Middle frontal gyrus (tissue), 1 donor: ENCODE results near the gene CUL5.

Source experiments
- DNase-seq: peaks from one replicate; pipeline ENCODE4 v3.0.0-alpha.2; 2015; ENCODE audit warnings: low spot score; ENCODE audit errors: extremely low spot score

CUL5 gene

DNA sequence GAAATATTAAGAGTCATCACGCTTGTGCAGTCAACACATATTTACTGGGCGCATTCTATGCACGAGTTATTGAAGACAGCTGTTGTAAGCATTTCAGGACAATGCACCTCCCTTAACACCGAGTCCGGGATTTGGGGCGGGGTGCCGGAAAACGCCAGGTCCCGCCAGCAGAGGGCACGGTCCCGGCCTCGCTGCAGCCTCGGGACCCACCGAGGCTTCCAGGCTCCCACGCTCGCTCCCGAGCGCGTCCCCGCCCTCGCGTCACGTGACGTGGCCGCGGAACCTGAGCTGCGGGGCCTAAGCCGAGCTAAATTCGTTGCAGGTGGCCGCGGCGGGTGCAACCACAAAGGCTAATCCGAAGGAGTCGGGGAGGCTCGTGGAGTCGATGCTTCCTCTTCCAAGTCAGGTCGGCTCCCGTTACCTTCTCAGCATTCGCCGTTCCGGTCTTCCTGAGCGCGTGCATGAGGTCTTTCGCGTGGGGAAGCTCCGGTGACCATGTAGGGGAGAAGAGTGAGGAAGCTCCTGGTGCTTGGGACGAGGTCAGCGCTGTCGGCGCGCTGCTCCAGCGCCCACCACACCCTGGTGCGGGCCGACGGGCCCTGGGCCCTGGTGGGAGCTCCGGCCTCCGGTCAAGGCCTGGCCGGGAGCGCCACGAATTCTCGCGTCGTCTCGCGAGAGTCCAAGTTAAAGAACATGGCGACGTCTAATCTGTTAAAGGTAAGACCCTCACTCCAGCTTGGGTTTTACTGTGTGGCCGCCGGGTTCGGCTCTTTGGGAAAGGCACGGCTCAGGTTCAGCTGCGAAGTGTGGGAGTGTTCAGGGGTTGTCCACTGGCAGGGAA is at the start of gene CUL5:
Gene CUL5, plus strand, starts transcription at position 243 of the 841 bp plus-strand sequence. Its CDS starts 451 bp downstream, at position 694.
- peak; percentile 78 for DNase-seq

DNA sequence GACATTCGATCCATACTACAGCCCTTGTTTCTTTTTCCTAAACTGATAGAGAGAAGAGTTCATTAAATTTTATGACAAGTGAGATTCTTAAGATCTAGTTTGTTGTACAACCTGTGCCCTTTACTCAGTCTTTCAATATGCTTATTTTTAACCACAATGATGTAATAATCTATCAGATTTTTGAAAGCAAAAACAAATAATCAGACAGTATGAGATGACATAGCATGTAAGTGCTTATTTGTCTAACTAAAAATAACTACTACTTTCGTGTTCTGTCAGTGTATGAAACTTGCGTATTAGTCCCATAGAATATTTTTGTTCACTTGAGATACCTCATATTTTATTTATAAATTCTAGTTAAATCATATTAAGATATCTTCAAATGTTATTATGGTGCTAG is 47.2 kb upstream of the CUL5 start:
- no peak for DNase-seq

DNA sequence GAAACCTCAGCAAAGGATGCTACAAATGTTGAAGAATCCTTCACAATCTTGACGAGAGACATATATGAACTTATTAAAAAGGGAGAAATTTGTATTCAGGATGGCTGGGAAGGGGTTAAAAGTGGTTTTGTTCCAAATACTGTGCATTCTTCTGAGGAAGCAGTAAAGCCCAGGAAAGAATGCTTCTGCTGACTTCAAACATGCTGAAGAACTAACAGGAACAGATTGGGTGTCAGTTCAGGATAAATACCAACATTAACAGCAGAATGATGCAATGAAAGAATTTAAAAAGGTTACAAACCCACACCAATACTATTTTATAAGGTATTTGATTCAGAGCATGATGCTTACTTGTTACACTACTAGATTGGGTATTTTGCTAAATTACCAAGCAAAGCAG is 46.5 kb upstream of the CUL5 start:
- no peak for DNase-seq

DNA sequence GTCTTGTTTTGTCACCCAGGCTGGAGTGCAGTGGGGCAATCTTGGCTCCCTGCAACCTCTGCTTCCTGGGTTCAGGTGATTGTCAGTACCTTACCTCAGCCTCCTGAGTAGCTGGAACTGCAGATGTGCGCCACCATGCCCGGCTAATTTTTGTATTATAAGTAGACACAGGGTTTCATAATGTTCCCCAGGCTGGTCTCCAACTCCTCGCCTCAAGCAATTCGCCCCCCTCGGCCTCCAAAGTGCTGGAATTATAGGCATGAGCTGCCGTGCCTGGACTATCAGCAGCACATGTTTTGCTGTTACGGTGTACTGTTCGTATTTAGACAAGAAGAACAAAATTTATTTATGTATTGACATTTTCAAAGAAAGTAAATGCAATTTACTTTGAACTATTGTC is 45.6 kb upstream of the CUL5 start:
- no peak for DNase-seq

DNA sequence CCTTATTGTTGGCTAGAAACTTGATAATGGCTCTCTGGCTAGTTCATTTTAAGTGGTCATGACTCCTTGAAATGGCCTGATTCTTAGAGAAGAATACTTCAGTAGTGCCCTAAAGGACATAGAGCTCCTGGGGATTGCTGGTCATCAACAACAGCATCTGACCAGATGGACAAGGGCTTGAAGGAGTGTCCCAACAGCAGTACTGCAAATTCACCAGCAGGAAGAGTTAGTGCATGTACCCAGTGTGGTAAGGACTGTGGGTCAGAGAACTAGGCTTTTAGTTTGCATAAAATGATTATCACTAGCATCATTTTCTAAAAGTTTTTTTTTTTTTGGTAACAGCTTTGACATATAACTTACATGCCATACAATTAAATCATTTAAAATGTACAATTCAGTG is 39.5 kb upstream of the CUL5 start:
- no peak for DNase-seq

DNA sequence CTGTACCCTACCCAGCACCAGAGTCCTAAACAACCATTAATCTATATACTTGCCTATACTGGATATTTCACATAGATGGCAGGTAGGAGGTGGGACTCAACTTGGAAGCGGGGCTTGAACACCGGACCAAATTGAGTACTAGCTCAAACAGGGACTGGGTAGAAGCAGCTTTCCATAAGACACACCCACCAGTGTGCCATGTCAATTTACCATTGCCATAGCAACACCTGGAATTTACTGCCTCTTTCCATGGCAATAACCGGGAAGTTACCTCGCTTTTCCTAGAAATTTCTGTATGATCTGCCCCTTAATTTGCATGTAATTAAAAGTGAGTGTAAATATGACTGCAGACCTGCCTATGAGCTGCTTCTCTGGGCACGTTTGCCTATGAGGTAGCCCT is 38.6 kb upstream of the CUL5 start:
- no peak for DNase-seq

DNA sequence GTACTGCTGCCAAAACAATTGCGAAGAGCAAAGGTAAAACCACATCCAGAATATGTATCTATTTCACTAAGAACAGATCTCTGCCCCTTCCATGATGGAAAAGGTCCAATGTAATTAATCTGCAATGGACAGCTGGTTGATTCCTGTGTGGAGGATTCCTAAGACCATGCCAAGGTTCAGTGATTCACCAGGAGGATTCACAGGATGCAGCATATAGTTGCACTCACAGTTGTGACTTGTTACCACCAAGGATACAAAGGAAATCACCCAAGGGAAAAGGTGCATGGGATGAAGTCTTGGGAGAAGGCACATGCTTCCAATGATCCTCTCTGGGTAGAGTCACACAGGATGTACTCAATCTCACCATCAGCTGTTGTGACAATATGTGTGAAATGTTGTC is 35.1 kb upstream of the CUL5 start:
- no peak for DNase-seq

DNA sequence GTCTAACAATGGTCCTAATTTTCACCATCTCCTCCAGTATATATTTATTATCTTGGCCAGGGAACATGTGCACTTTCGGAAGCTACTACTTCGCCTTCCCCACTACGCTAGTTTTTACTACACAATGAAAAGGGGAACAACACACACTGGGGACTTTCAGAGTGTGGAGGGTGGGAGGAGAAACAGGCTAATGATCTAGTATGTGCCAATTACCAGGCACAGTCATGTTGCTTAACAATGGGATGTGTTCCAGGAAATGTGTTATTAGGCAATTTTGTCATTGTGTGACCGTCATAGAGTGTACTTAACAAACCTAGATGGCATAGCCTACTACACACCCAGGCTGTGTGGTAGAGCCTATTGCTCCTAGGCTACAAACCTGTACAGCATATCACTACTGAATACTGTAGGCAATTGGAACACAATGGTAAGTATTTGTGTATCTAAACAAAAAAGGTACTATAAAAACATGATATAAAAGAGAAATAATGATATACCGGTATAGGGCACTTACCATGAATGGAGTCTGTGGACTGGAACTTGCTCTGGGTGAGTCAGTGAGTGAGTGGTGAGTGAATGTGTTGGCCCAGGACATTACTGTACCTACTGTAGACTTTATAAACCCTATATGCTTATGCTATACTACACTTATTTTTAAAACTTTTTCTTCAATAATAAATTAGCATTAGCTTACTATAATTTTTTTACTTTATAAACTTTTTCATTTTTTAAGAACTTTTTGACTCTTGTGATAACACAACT is 20.1 kb upstream of the CUL5 start:
- no peak for DNase-seq

DNA sequence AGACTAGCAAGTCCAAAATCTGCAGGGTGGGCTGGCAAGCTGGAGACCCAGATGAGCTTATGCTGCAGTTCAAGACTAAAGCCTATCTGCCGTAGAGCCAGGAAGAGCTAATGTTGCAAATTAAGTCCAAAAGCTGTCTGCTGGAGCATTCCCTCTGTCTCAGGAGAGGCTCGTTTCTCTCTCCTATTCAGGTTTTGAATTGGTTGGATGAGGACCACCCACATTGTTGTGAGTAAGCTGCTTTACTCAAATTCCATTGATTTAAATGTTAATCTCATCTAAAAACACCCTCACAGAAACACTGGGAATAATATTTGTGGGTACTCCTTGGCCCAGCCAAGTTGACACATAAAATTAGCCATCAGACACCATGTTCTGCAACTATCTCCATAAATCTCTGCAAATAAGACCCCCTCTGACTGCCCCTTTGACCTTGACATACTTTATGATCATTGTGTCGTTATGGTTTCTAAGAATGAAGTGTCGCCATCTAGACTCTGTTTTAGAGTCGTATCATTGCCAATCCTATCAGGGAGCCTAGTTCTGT is 16.8 kb upstream of the CUL5 start:
- DNase-seq = no peak

DNA sequence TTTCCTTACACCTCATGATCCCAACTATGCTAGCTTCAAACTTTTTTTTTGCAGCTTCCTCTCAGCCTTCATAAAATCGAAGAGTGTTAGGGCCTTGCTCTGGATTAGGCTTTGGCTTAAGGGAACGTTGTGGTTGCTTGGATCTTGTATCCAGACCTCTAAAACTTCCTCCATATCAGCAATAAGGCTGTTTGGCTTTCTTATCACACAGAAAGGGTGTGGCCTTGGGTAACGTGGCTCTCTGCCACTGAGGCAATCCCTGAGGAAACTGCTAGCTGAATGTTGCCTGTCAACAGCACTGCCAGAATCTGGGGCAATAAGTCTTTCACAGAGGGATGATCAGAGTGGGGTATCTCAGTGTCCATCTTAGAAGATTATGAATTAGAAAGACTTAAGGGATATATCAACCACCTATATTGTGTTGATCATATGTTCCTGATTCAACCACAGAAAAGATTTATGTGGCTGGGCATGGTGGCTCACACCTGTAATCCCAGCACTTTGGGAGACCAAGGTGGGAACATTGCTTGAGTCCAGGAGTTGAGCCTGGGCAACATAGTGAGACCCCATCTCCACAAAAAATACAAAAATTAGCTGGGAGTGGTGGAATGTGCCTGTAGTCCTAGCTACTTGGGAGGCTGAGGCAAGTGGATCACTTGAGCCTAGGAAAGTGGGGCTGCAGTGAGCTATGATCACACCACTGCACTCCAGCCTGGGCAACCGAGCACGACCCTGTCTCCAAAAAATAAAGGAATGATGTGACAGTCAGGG is 12.5 kb upstream of the CUL5 start:
- DNase-seq = no peak

DNA sequence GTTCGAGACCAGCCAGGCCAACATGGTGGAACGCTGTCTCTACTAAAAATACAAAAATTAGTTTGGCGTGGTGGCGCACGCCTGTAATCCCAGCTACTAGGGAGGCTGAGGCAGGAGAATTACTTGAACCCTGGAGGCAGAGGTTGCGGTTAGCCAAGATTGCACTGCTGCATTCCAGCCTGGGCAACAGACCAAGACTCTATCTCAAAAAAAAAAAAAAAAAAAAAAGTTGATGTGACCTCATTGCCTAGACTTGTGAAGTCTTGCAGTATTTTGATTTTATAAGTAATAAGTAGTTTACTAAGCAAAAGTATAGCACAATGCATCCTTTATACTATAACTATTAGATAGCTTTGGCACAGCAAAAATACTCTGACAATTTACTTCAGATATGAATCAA is 9.9 kb upstream of the CUL5 start:
- DNase-seq = no peak

DNA sequence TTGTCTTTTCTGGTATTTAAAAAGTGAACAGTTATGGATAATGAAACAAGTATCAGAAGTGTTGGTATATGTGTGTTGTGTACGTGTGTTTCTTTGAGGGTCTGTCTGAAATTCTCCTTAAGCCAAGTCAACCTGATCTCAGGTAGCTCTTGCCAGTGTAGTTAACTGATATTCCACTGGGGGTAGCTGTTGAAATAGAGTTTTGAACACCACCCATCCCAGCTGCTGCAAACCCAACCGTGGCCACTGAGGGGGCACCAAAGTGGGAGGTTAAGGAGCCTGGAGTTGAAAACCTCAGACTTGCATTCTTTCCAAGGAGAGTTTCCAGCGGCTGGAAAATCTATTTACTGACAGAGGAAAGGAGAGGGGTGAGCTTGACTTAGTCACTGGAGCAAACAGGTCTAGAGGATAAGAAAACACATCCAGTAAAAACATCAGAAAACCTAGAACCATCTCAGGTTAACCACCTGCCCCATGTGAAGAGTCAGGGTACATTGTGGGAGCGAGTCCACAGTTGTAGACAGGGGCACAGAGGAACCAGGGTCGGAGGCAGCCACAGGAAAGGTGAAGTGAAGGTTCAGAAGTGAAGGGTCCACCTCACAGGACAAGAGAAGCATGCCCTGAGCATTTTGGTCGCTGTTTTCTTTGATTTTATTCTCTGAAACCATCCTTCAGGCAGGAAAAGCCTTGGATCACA is 8.8 kb upstream of the CUL5 start:
- no peak for DNase-seq

DNA sequence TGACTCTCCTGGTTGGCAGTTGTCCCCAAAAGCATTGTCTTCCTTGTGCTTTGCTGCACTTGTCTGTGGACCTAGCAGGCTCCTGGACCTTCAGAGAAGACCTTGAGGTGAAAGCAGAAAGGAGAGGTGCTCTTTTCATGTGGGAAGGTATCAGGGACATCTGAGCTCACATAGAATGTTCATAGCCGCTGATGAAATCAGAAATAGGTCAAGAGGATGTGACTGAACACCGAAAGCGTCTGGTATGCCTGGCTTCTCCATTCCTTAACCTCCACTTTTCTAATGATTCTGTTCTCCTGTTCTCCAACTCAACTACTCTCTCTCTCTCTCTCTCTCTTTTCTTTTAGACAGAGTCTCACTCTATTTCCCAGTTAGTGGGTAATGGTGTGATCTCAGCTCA is 6.2 kb upstream of the CUL5 start:
- no peak for DNase-seq

DNA sequence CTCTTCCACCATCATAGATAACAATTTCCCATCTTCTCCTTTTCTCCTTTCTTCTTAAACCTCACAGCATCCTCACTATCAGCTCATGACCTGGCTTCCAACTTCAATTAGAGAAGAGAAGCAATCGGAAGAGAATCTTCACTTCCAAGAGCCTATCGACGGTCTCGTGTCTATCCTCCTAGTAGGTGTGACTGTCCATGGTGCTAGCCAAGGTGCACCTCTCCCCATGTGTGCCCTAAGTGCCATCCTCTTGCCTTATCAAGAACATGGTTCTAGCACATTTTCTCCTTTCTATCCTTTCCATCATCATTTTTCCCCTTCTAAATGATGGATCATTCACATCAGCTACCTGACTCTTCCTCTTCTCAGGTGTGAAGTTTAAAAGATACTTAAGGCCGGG is 5.1 kb upstream of the CUL5 start:
- DNase-seq = no peak

DNA sequence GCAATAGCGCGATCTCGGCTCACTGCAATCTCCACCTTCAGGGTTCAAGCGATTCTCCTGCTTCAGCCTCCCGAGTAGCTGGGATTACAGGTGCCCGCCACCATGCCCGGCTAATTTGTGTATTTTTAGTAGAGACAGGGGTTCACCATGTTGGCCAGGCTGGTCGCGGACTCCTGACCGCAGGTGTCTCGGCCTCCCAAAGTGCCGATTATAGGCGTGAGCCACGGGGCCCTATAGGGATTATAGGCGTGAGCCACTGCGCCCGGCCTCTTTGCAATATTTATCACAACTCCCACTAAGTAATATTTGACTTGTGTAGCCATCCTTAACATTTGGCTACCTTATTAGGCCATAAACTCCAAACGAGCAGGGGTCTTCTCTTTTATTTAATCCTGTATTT is 879 bp upstream of the CUL5 start:
- no peak for DNase-seq

DNA sequence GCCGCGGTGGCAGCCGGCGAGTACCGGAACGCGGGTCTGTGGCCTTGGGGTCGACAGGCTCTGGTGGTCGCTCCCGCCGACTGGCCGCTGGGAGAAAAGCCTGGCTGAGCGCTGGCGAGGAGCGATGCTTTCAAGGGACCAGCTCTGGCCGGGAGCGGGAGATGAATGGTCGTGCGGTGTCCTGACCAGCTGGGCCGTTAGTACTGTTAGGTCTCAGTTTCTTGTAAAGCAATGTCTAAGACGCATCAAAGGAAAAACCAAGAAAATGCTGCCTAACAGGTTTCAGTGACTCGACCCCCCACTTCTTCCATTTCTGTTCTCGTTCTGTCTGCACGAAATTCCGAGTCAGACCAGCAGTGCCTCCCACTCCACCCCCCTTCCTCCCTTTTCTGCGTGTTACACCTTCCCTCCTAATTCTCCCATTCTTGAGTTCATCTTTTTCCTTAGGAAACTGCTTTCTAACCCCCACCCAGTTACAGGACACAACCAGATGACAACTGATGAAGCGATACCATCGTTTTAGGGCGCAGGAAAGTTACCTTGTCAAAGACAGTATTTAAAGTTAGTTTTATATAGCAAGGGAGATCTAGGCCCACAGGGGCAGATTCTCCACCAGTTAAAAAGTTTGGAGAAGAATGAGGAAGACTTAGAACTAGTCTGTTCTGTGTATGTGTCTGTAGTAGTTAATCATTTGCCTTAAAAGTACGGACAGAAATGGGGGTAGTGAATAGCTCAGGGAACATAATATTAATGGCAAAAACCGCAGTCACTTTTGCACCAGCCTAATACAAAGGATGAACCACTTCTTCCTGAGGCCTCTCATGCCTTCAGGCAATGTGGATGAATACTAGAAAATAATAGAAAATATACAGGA is 1.0 kb downstream of the CUL5 start:
- no peak for DNase-seq

DNA sequence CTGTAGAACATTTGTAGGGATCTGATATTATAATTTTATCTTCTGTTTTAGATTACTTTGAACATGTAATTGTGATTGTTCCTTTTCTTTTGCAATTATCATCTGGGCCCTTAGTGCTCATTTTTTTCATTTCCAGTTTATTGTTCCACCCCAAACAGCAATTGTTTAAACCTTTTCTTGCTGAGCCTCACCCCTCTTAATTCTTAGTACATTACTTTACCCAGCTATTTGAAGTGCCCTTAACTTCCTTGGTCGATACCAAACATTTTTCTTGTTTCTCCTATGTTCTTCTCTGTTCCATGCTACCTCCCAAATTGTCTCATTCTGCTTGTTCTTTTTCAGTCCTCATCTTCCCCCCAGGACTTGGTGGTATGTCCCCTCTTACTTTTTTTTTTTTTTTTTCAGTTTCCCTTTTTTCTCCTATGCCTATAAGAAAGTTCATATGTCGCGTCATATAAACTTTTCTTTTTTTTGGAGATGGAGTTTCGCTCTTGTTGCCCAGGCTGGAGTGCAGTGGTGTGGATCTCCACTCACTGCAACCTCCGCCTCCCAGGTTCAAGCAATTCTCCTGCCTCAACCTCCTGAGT is 3.5 kb downstream of the CUL5 start:
- no peak for DNase-seq

DNA sequence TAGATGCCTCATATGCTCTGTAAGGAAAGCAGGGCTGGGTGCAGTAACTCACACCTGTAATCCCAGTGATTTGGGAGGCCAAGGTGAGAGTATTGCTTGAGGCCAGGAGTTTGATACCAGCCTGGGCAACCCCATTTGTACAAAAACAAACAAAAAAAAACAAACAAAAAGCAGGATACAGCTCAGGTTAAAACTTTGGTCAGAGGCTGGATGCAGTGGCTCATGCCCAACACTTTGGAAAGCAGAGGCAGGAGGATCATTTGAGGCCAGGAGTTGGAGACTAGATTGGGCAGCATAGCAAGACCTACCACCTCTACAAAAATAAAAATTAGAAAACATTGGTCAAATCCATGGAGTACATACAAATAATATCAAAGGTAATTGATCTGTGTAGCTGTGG is 7.9 kb downstream of the CUL5 start:
- DNase-seq = no peak

DNA sequence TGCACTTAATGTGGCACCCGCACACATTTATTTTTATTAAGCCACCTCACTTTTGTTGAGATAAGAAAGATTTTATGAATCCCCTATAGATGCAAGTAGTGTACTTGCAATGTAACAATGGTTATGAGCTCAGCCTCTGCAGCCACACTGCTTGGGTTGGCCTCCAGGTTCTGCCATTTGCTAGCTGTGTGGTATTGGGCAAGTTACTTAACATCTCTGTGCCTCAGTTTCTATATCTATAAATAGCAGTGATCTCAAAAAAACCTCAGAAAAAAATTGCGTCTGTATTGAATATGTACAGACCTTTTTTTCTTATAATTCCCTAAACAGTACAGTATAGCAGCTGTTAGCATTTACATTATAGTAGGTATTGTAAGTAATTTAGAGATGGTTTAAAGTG is 10.0 kb downstream of the CUL5 start:
- DNase-seq = no peak
